HG02840 (cell line): ENCODE measurements around the gene TDRD9.

Experiments
- ATAC-seq: cut with Tn5 transposase; IDR thresholded peaks from one replicate; pipeline ENCODE4 v1.9.1; 2021; ENCODE audit warnings: mild to moderate bottlenecking, moderate library complexity, moderate number of reproducible peaks; ENCODE audit not compliant: unreplicated experiment, low FRiP score

TDRD9 gene

DNA sequence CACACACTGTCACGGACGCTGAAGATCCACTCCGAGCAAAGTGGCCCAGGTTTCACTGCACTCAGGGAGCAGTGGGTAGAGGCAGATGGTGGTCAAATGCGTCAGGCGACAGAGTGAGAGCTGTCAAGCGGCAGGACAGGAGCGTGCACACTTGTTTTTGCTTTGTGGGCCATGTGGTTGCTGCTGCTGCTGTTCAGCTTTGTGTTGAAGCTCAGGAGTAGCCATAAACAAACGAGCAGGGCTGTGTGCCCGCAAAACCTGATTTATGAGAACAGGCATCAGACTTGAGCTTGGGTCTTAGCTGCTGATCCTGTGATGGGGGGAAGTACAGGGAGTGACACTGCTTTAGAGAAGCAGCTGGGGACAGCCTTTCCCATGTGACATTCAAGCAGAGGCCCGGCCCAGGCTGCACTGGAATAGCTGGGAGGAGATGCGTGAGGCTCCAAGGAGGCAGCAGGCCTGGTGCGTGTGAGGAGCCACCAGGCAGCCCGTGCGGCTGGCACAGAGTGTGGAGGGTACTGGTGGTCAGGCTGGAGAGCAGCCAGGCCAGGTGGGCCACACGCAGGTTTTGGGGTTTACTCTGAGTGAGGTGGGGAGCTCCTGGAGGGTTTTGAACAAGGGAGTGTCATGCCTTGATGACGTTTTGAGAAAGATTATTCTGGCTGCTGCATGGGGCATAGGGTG lies 126.1 kb downstream of the TDRD9 start:
- ATAC-seq = no peak

DNA sequence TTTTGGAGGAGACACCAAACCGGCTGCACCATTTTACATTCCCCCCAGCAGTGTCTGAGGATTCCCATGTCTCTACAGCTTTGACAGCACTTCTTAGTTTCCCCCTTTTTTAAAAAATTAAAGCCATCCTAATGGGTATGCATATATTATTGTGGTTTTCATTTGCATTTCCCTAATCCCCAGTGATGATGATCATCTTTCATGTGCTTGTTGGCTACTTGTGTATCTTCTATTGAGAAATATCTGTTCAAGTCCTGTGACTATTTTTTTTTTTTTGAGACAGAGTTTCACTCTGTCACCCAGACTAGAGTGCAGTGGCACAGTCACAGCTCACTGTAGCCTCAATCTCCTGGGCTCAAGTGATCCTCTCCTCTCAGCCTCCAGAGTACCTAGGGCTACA lies 134.0 kb downstream of the TDRD9 start:
- no peak for ATAC-seq

DNA sequence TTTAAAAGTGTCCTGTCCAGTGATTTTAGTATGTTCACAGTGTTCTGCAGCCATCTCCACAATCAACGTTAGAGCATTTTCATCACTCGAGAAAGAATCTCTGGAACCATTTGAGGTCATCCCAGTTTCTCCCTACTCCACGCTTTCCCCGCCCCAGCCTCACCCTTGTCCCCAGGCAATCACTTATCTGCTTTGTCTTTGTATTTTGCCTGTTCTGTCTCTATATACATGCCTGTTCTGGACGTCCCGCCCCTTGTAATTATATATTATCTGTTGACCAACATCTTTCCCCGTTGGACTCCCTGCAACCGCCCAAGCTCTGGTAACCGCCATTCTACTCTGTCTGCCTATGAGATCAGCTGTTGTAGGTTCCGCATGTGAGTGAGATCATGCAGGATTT lies 135.7 kb downstream of the TDRD9 start:
- no peak for ATAC-seq

DNA sequence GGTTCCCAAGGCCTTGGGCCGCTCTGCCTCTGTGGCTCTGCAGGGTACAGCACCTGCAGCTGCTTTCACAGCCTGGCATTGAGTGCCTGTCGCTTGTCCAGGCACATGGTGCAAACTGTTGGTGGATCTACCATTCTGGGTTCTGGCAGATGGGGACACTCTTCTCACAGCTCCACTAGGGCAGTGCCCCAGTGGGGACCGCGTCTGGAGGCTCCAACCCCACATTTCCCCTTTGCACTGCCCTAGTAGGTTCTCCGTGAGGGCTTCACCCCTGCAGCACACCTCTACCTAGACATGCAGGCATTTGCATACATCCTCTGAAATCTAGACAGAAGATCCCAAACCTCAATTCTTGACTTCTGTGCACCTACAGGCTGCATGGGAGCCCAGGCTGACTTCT lies 138.0 kb downstream of the TDRD9 start:
- ATAC-seq = no peak

DNA sequence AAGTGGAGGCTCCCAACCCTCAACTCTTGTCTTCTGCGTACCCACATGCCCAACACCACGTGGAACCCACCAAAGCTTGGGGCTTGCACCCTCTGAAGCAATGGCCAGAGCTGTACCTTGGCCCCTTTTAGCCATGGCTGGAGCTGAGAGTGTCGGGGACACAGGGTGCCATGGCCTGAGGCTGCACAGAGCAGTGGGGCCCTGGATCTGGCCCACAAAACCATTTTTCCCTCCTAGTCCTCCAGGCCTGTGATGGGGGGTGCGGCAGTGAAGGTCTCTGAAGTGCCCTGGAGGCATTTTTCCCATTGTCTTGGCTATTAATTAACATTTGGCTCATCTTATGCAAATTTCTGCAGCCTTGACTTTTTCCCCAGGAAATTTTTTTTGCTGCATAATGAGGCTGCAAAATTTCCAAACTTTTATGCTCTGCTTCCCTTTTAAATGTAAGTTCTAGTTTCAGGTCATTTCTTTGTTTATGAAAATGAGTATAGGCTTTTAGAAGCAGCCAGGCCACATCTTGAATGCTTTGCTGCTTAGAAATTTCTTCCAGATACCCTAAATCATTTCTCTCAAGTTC lies 138.6 kb downstream of the TDRD9 start:
- ATAC-seq = no peak

DNA sequence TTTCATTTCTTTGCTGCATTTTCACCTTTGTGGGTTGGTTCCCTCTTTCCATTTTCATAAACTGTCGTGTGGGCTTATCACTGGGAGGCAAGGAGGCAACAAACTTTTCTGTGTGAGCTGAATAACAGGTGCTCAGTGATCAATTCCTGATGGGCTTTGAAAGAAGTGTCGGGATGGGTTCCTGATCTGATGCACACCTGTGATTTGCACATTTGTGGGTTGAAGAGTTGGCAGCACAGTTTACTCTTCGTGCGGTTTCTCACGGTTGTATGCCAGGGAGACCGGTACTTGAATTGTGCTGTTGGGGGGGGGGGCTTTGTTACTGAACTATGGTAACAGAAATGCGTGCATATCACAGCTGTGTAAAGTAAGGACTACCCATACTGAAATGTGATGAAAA lies 141.3 kb downstream of the TDRD9 start:
- no peak for ATAC-seq

DNA sequence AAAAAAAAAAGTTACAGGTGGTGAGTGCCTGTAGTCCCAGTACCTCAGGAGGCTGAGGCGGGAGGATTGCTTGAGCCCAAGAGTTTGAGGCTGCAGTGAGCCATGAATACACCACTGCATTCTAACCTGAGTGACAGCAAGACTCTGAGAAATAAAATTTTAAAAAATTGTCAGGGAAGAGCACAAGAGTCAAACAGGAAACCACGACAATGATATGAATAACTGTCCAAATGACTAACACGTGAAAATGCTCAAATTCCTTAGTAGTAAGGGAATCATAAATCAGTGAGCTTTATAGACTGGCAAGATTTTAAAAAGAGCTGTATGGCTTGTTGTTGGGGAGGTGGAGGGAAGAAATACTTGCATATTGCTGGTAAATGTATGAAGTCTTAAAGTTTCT lies 144.3 kb downstream of the TDRD9 start:
- no peak for ATAC-seq

DNA sequence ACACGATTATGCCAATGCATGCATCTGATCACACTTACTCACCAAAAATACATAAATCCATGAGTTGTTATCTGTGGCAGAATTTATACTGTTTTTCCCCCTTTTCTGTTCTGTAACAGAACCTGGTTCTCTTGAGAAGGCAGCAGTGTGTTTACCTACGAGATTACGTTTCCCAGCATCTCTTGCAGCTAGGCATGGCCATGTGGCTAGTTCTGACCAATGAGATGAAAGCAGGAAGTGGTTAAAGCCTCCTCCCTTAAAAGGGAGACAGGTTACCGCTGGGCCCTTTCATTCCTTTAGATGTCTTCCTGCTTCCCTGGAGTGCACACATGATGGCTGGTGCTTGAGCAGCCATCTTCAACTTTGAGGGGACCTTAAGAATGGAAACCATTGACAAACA lies 145.5 kb downstream of the TDRD9 start:
- ATAC-seq = no peak

DNA sequence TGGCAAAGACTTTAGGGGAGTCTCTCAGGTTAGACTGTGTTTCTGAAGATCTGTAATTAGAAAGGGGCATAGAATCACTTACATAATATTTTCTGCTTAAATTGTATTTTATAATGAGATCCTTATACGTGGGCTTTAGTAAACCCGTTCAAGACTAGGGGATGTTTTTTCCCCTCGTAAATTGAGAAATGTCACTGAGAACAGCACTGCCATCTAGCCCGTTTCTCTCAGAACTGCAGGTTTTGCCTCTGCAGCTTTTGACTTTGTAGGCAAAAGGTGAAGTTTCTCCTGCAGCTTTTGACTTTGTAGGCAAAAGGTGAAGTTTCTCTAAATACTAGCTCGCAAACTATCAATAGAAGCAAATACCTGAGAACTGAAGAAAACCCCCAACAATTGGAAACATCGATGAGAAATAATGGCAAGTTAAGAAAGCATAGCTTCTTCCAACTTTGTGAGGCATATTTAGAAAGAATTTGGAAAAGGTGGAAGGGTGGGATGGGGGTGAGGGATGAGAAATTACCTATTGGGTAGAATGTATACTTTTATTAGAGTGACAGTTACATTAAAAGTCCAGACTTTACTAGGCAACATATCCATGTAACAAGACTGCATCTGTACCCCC lies 147.4 kb downstream of the TDRD9 start:
- no peak for ATAC-seq

DNA sequence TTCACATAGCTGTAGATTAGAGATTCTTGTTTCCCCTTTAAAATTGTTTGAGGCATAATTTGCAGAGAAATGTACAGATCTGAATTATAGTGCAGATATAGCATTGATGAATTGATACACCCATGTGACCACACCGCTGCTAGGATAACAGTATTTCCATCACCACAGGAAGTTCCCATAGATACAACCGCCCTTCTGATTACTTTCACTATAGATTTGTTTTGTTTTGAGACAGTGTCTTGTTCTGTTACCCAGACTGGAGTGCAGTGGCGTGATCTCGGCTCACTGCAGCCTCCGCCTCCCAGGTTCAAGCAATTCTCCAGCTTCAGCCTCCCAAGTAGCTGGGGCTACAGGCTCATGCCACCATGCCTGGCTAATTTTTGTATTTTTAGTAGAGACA lies 148.5 kb downstream of the TDRD9 start:
- ATAC-seq = no peak

DNA sequence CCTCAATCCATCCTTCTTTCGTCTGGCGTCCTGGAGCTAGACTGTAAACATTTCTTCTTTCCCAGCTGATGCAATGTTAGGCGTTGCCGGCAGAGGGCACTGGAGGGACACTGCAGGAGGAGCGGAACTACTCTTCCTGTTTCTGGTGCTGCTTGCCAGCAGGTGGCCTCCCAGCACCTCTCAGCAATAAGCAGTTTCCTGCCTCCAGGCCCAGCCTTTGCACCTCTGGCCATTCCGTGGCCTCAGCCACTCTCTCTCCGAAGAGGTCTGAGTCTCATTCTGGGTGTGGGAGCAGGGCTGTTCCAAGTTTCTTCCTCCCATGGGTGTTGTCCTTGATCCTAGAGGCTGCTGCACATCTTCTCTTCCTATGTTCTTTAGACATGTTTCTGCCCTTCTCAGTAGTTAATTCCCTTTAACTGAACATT lies 149.8 kb downstream of the TDRD9 start:
- ATAC-seq = peak; percentile 83

DNA sequence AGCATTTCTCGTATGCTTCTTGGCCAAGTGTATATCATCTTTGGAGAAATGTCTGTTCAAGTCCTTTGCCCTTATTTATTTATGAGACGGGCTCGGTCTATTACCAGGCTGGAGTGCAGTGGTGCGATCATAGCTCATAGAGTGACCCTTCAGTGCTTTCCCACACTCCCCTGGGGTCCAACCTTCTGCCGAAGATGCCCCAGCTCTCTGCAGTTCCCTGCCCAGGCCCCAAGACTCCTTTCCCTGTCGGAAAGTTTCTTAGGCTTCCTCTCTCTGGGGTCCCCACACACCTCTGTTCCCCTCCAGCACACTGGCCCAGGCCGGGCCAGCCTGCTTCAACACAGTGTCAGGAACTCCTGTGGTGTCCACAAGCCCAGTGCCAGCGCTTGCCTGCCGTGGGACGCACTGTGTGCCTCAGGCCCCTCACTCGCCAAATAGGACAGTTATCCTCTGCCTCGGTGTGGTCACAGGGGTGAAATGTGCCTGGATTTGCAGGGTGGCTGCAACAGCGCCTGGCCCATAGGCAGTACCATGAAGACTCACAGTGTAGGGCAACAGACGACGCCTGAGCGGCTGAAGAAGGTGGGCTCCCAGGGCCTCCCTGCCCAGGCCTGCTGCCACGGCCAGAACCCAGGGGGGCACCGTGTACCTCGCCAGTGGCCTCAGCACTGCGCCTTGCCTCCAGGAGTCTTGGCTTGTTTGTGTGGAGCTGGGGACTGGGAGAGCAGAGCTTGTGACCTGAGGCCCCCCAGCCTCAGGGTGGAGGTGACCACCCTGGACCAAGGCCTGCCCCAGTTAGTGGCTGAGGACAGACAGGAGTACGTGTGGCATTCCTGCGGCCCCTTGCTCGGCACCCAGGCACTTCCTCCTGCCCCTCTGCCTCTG lies 152.4 kb downstream of the TDRD9 start:
- no peak for ATAC-seq

DNA sequence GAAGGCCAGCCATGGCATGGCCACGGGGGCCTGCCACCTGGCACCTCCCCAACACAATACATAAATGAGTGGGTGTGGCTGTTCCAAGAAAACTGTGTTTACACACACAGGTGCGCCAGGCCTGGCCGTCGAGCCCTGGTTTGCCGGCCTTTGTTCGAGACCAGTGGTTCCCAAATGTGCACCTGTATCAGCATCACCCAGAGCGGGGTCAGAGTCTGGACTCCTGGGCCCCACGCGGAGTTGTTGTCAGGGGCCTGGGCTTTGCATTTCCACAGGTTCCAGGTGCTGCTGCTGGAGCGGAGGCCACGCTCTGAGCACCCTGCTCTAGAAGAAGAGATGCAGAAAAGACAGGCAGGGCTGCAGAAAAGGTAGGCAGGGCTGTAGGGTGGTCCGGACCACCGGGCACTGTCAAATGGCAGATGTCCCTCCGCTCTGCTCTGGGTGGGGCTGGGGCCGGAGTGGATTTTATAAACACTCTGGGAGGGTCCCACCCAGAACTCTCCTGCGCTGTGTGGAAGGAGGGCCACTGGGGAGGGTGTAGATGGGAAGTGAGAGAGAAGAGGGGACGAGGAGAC lies 153.1 kb downstream of the TDRD9 start:
- ATAC-seq = no peak

DNA sequence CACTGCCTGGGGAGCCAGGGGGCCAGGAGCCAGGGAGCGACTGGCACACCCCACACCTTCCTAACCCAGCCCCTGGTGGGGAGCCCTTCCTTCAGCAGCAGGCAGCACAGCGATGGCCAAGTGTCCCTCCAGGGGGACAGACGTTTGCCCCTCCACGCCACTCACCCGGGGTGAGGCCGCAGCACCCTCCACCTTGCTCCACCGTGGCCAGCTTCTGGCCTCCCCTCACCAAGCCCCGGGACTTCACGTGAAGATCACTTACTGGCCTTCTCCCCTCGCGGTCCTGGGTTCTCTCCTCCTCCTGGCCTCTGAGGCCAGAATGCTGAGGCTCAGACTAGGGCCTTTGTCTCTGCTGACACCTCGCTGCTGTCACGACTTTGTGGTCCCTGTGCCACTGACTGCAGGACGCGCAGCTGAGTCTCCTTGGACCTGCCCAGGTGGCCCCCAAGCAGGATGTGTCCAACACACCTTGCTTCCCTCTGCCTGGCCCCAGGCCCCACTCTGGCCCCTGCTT lies 153.8 kb downstream of the TDRD9 start:
- ATAC-seq = no peak

DNA sequence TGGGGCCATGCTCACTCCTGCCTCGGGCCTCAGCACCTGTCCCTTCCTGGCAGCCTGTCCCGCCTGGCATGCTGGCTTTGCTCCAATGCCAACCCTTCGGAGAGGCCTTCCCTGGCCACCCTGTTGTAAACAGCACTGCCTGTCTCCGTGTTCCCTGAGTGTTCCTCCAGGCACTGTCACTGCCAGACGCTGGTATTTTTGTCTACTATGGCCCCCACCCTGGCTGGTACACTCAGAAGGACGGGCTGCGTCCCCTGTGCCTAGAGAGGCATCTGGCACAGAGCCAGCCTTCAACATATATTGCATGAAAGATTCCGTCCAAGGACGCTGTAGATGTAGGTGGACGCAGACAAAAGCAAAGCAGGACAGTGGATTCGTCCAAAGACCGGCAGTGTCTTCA lies 154.6 kb downstream of the TDRD9 start:
- ATAC-seq = no peak

DNA sequence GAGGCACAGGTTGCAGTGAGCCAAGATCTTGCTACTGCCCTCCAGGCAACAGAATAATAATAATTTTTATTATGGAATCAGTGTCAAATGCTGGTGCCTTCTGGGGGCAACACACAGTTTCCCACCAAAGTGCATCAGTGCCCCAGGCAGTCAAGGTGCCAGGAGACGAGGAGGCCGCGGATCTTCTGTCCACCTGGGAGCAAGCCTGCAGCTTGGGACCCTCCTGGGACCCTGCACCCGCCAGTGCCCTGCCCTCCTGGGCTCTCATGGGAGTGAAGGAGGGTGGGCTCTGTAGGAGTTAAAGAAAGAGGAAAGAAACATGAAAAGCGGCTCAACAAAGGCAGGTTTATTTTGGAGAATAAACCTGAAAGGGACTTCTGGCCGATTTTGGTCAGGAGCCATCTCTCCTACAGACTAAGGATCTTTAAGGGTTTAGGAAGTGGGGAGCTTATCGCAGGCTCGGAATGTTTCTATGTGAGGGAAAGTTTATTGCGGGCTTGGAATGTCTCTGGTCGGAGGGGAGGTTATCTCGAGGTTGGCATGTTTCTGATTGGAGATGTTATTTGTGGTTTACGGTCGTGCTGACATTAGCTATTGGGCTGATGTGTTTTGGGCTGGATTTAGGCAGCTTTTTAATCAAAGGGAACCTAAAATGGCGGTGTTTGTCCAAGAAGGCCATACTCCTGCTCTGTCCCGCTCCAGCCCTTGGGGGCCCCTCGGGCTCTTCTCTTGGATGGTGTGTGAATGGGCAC lies 156.2 kb downstream of the TDRD9 start:
- ATAC-seq = no peak

DNA sequence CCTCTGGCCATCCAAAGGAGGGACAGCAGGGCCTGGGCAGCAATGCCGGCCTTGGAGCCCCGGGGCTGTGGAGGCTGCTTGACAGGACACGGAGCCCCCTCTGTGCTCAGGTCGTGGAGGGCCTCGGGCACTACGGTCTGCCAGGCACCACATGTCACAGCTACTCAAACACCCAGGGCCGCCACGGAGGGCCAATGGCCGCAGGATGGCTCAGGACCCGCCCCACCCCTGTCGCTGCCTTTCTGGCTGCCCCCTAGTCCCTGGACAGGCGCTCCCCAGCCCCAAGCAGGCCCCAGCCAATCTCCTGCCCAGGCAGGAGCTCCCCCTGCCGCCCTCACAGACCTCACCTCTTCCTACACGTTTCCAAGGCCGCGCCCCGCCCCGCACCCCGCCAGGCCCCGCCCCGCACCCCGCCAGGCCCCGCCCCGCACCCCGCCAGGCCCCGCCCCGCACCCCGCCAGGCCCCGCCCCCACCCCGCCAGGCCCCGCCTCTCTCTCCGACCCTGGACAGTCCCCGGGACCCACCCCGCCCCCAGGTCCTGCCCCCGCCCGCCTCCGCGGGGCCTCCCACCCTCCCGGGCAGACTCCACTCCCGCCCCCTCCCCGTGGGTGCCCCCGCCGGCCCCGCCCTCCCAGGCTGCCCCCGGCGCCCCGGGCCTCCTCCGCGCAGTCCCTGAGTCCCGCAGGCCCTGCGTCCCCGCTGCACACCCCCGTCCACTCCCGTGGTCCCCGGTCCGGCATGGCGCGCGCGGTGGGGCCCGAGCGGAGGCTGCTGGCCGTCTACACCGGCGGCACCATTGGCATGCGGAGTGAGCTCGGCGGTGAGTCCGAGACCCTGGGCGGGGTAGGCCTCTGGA lies 157.0 kb downstream of the TDRD9 start, which contains the start of gene ASPG:
Gene ASPG, plus strand, starts transcription at position 669 of the 857 bp plus-strand sequence. Its CDS starts 71 bp downstream, at position 740.
- no peak for ATAC-seq

DNA sequence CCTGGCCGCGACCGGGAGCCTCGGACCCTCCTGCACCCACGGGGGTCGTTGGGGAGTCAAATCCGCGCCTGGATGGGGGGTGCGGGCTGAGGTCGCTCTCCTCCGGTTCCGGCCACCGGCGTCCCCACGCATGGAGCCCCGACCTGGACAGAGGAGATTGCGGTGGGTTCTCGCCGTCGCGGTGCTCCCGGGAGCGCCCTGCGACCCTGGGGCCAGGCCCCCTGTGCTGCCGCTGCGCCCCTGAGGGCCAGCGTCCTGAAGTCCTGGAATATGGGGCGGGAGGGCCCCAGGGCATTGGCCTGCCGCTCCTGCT lies 157.6 kb downstream of the TDRD9 start:
- ATAC-seq = no peak

DNA sequence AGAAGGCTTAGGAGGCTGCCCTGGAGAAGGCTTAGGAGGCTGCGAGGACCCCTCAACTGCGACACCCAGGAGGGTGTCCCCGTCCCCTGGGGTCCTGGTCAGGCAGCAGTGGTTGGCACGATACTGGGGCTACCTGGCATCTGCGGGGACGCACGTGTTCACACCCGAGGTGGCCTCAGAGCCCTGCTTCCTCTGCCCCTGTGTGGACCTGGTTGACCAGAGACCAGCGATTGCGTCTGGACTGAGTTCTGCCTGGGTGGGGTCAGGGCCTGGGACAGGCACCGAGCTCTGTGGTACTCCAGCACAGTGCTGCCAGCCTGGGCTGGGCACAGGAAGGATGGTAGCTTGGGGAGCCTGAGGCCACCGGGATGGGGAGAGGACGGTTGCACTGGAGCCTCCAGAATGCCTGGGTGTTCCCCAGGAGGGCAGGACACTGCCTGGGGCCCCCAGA lies 158.0 kb downstream of the TDRD9 start:
- no peak for ATAC-seq
